GM04504 (cell line): ENCODE measurements around the gene HIPK4.
"Not testable (repeated sequence)": the region's sequence is repeated elsewhere in the genome, so short reads cannot be mapped to it uniquely, and the experiment has no call there.

ENCODE experiments used
- DNase-seq: peaks from one replicate; pipeline ENCODE4 v3.0.0-alpha.2; 2012; ENCODE audit warnings: low read depth

The HIPK4 gene

GRCh38 chr19:40336601-40336900, 53.4 kb downstream of the HIPK4 start:
- DNase-seq: no peak

GRCh38 chr19:40335855-40336600, 54.0 kb downstream of the HIPK4 start:
- DNase-seq: no peak

- no peak for DNase-seq
Observed at GRCh38 chr19:40335101-40335500, 54.9 kb downstream of the HIPK4 start.

- not testable (repeated sequence) for DNase-seq
Observed at GRCh38 chr19:40333083-40333482, 56.9 kb downstream of the HIPK4 start.

- DNase-seq: no peak
Observed at GRCh38 chr19:40332669-40333068, 57.3 kb downstream of the HIPK4 start.

GRCh38 chr19:40331052-40331451, 58.9 kb downstream of the HIPK4 start:
- DNase-seq: no peak
